KMS-11 (cell line): ENCODE data around the gene RASAL2.
"Not testable (repeated sequence)": the region's sequence is repeated elsewhere in the genome, so short reads cannot be mapped to it uniquely, and the experiment has no call there.

Experiments used
- H2AFZ ChIP-seq: fragments of 200-600 bp; sonication (generic); 2 replicates; pipeline ENCODE4 v1.6.1; 2016; ENCODE audit warnings: antibody characterized with exemption, mixed run types, low read depth
- H3K27ac ChIP-seq: fragments of 200-600 bp; sonication (generic); 2 replicates; pipeline ENCODE4 v1.6.1; 2016; ENCODE audit warnings: mild to moderate bottlenecking, mixed run types
- H3K27me3 ChIP-seq: fragments of 200-600 bp; sonication (generic); 2 replicates; pipeline ENCODE4 v1.6.1; 2017; ENCODE audit warnings: mild to moderate bottlenecking, low read depth, mixed run types, moderate library complexity; ENCODE audit not compliant: insufficient read depth
- H3K36me3 ChIP-seq: fragments of 200-600 bp; sonication (generic); 2 replicates; pipeline ENCODE4 v1.6.1; 2017; ENCODE audit warnings: mild to moderate bottlenecking, mixed run types; ENCODE audit not compliant: insufficient read depth
- H3K4me1 ChIP-seq: fragments of 200-600 bp; sonication (generic); 2 replicates; pipeline ENCODE4 v1.6.1; 2016; ENCODE audit warnings: mild to moderate bottlenecking, low read depth, mixed run types; ENCODE audit not compliant: poor library complexity, severe bottlenecking
- H3K4me2 ChIP-seq: fragments of 200-600 bp; sonication (generic); 2 replicates; pipeline ENCODE4 v1.7.0; 2016; ENCODE audit warnings: mild to moderate bottlenecking, mixed run types
- H3K4me3 ChIP-seq: fragments of 200-600 bp; sonication (generic); IDR thresholded peaks from 2 replicates; pipeline ENCODE4 v1.6.1; 2017; ENCODE audit warnings: low read depth, low read length, mixed read lengths; ENCODE audit not compliant: insufficient read depth
- H3K79me2 ChIP-seq: fragments of 200-600 bp; sonication (generic); 2 replicates; pipeline ENCODE4 v1.6.1; 2016; ENCODE audit warnings: low read depth, mixed run types; ENCODE audit not compliant: insufficient read depth
- H3K9ac ChIP-seq: fragments of 200-600 bp; sonication (generic); 2 replicates; pipeline ENCODE4 v1.6.1; 2016; ENCODE audit warnings: mild to moderate bottlenecking, mixed run types
- H4K20me1 ChIP-seq: fragments of 200-600 bp; sonication (generic); 2 replicates; pipeline ENCODE4 v1.6.1; 2016; ENCODE audit warnings: mild to moderate bottlenecking, mixed run types; ENCODE audit not compliant: insufficient read depth
- TF ChIP-seq, protein P1 (sequence below): fragments of 200-600 bp; sonication (generic); conservative IDR thresholded peaks from 2 replicates; pipeline ENCODE4 v1.6.1; 2017; ENCODE audit warnings: low read depth, mild to moderate bottlenecking, antibody characterized with exemption, low read length, moderate library complexity, mixed read lengths

Gene RASAL2

DNA sequence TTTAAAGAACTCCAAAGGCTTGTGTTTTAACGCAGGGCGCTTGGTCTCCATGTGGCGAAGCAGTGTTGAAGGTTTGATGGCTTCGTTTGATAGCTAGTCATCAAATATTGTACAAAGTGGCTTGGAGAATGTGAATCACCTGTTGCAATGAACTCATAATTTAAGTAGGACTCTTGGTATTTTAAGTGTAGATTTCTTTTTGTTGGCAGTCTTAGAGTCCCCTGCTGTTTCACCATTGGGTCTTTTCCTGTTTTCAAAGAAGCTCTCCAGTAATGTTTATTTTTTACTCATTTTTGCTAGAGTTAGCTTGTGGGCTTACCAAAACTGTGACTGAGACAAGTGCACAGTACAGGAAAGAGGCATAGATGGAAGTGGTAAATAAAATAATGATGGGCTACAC is 26.2 kb downstream of the RASAL2 start:
- TF ChIP-seq, protein P1, sequence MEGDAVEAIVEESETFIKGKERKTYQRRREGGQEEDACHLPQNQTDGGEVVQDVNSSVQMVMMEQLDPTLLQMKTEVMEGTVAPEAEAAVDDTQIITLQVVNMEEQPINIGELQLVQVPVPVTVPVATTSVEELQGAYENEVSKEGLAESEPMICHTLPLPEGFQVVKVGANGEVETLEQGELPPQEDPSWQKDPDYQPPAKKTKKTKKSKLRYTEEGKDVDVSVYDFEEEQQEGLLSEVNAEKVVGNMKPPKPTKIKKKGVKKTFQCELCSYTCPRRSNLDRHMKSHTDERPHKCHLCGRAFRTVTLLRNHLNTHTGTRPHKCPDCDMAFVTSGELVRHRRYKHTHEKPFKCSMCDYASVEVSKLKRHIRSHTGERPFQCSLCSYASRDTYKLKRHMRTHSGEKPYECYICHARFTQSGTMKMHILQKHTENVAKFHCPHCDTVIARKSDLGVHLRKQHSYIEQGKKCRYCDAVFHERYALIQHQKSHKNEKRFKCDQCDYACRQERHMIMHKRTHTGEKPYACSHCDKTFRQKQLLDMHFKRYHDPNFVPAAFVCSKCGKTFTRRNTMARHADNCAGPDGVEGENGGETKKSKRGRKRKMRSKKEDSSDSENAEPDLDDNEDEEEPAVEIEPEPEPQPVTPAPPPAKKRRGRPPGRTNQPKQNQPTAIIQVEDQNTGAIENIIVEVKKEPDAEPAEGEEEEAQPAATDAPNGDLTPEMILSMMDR = no peak
- Histone ChIP-seq H3K27me3 (no peaks in the 10 kb centered on the region), H3K36me3 (no peaks in the 10 kb centered on the region), H3K4me1 (no peaks in the 10 kb centered on the region), H4K20me1 (no peaks in the 10 kb centered on the region), H3K27ac (no peak overlapping the region), H3K4me3 (no peak overlapping the region), H2AFZ (no peak overlapping the region), H3K79me2 (no peaks in the 10 kb centered on the region), H3K4me2 (no peak overlapping the region), H3K9ac (no peak overlapping the region)

DNA sequence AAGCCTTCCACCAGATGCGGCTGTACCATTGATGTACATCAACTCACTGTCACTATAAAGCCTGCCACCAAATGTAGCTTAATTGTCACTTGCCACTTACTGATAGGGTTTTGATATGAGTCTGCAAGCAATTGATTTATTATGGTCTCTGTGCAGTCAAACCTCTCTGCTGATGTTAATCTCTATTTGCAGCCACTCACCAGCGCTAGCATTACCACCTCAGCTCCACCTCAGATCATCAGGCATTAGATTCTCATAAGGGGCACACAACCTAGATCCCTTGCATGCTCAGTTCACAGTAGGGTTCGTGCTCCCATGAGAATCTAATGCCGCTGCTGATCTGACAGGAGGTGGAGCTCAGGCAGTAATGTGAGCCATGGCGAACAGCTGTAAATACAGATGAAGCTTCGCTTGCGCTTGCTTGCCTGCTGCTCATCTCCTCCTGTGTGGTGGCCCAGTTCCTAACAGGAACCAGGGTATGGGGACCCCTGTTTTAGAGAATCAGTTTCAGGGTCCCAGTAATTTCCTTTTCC is 26.7 kb downstream of the RASAL2 start:
- not testable (repeated sequence) for H3K9ac ChIP-seq, H3K36me3 ChIP-seq, H3K4me1 ChIP-seq, H2AFZ ChIP-seq, H3K27me3 ChIP-seq, H4K20me1 ChIP-seq, H3K79me2 ChIP-seq, H3K4me3 ChIP-seq, H3K27ac ChIP-seq, H3K4me2 ChIP-seq

DNA sequence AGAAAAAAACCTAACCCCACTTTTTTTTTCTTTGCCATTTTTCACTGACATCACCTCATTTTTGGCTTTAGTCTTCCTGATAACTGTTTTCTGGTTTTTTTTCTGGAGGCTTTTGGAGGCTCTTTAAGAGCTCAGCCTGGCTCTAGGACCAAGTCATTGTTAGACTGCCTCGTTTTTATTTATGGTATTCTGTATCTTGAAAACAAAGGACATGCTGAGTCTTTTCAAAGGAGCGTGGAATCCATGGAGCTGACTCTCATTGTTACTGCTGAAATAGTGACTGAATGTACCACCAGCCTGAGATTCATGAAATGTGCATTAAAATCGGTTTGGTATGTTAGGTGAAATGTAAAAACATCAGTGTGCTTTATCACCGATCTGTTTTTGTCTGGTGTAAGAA is 28.0 kb downstream of the RASAL2 start:
- Histone ChIP-seq H3K4me3 (no peak overlapping the region), H3K79me2 (no peaks in the 10 kb centered on the region), H3K4me2 (no peak overlapping the region), H4K20me1 (no peaks in the 10 kb centered on the region), H3K27me3 (no peaks in the 10 kb centered on the region), H2AFZ (no peak overlapping the region), H3K36me3 (no peaks in the 10 kb centered on the region), H3K9ac (no peak overlapping the region), H3K27ac (no peak overlapping the region), H3K4me1 (no peaks in the 10 kb centered on the region)
- TF ChIP-seq, protein P1 = no peak

DNA sequence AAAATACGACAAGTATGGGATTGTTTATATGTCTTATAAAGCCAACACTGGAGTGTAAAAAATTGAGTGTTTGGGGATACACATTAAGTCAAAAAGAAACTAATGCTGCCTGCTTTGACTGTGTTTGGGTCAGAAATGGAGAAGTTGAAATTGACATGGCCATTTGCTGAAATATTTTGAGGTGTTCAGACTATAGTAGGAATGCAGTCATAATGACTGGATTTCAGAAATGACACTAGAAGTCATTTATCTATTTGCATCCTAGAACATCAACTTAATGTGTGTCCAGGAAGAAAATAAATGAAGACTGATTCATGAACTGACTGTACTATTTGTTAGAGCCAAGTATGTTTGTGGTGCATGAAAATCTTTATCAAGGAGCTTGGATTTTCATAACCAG is 28.4 kb downstream of the RASAL2 start:
- Histone ChIP-seq H3K27me3 (no peaks in the 10 kb centered on the region), H3K79me2 (no peaks in the 10 kb centered on the region), H2AFZ (no peak overlapping the region), H3K4me1 (no peaks in the 10 kb centered on the region), H4K20me1 (no peaks in the 10 kb centered on the region), H3K4me2 (no peak overlapping the region), H3K36me3 (no peaks in the 10 kb centered on the region), H3K9ac (no peak overlapping the region), H3K4me3 (no peak overlapping the region), H3K27ac (no peak overlapping the region)
- TF ChIP-seq, protein P1 = no peak

DNA sequence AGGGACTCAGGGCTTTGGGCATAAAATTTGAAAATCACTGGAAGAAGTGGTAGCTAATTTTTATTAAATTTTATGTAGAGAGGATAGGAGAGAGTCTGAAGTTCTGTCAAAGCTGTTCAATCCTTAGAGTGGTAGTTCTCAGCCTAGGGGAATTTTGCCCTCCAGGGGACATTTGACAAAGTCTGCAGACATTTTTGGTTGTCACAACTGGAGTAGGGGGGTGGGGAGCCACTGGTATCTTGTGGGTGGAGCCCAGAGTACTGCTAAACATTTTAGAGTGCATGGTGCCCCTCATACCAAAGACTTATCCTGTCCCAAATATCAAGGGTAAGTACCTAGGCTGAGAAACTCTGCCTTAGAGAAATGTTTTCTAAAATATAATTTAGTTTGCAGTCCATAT is 30.2 kb downstream of the RASAL2 start:
- no peak overlapping the region for H3K4me3 ChIP-seq
- H3K36me3 ChIP-seq = no peaks in the 10 kb centered on the region
- no peaks in the 10 kb centered on the region for H3K79me2 ChIP-seq
- no peak overlapping the region for H3K9ac ChIP-seq
- H3K4me2 ChIP-seq = no peak overlapping the region
- H3K4me1 ChIP-seq = no peaks in the 10 kb centered on the region
- H2AFZ ChIP-seq = no peak overlapping the region
- H3K27ac ChIP-seq = no peak overlapping the region
- H3K27me3 ChIP-seq = no peaks in the 10 kb centered on the region
- TF ChIP-seq, protein P1 = no peak
- no peaks in the 10 kb centered on the region for H4K20me1 ChIP-seq
